ENCODE data around the gene RNF125.

Gene RNF125

GRCh38 chr18:32093523-32093922, 74.9 kb downstream of the RNF125 start:
- Histone ChIP-seq H3K4me2 (ENCODE audit: insufficient read depth, low read length) (peak overlapping the region; percentile 84), H3K27me3 (ENCODE audit: insufficient read depth, low read length, poor library complexity) (no peaks in the 10 kb centered on the region), H3K9ac (ENCODE audit: low read depth, low read length) (peak overlapping the region; percentile 92), H2AFZ (ENCODE audit: low read depth, low read length) (peak overlapping the region; percentile 97), H3K9me3 (ENCODE audit: insufficient read depth, low read length, severe bottlenecking) (no peaks in the 10 kb centered on the region), H3K4me1 (ENCODE audit: insufficient read depth, low read length) (peaks cover 46% of the 10 kb centered on the region), H3K27ac (ENCODE audit: low read length) (peak overlapping the region; percentile 94), H4K20me1 (ENCODE audit: insufficient read depth, low read length) (peaks cover 55% of the 10 kb centered on the region), H3K4me3 (ENCODE audit: low read depth in 1 of 2, low read length in 2 of 2) (peak overlapping the region; percentile 95 to 98), H3K36me3 (ENCODE audit: insufficient read depth, low read length) (peaks cover 48% of the 10 kb centered on the region), H3K79me2 (ENCODE audit: insufficient read depth, low read length) (peaks cover 61% of the 10 kb centered on the region)
- no peak for TF ChIP-seq CTCF (IDR thresholded peaks at IDR 0.05; ENCODE audit: borderline replicate concordance, extremely low read depth, low read length, poor library complexity, severe bottlenecking)
- no peak for TF ChIP-seq EZH2 (IDR thresholded peaks at IDR 0.05; ENCODE audit: borderline replicate concordance, low read depth, low read length, severe bottlenecking)
- DNase-seq, result no peak
- ATAC-seq (ENCODE audit: insufficient read depth, low read depth), result no peak

DNA sequence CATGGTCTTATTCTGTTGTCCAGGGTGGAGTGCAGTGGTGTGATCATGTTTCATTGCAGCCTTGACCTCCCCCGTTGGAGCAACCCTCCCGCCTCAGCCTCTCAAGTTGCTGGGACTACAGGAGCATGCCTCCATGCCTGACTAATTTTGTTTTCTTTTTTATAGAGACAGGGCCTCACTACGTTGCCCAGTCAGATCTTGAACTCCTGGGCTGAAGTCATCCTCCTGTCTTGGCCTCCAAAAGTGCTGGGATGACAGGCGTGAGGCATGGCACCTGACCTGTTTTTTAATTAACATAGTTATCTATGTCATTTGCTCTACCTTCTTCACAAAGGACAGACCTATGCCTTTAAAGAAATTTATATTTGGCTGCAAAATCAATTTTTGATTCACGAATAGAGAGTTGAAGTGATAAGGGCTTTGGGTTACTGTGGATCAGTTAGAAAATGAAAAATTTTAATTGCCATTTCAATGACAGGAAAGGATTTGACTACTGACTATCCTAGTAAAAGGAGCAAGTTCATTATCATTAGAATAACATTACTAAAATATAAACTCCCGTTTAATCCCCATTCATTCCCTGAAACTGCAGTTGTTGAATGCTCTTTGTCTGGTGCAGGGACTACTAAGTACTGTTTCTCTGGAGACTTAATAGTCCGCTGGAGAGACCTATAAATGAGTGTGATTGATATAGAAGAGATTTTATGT, 76.7 kb downstream of the RNF125 start:
- Histone ChIP-seq H3K27ac (ENCODE audit: low read length) (no peak overlapping the region), H3K9ac (ENCODE audit: low read depth, low read length) (peak overlapping the region; percentile 23; the same call in 1 of the 2 replicates), H2AFZ (ENCODE audit: low read depth, low read length) (no peak overlapping the region), H3K79me2 (ENCODE audit: insufficient read depth, low read length) (peaks cover 79% of the 10 kb centered on the region), H3K27me3 (ENCODE audit: insufficient read depth, low read length, poor library complexity) (no peaks in the 10 kb centered on the region), H3K4me2 (ENCODE audit: insufficient read depth, low read length) (peak overlapping the region; percentile 84), H3K36me3 (ENCODE audit: insufficient read depth, low read length) (peaks cover 60% of the 10 kb centered on the region), H3K4me3 (ENCODE audit: low read depth in 1 of 2, low read length in 2 of 2) (peak overlapping the region in 1 of 2 experiments; percentile 31; a peak in 1 of 4 replicates), H3K9me3 (ENCODE audit: insufficient read depth, low read length, severe bottlenecking) (no peaks in the 10 kb centered on the region), H4K20me1 (ENCODE audit: insufficient read depth, low read length) (peaks cover 65% of the 10 kb centered on the region), H3K4me1 (ENCODE audit: insufficient read depth, low read length) (peaks cover 46% of the 10 kb centered on the region)
- ATAC-seq (ENCODE audit: insufficient read depth, low read depth), result no peak
- TF ChIP-seq CTCF (IDR thresholded peaks at IDR 0.05; ENCODE audit: borderline replicate concordance, extremely low read depth, low read length, poor library complexity, severe bottlenecking), result no peak
- no peak for DNase-seq

GRCh38 chr18:32095900-32096229, 77.2 kb downstream of the RNF125 start:
- no peak for DNase-seq
- no peak overlapping the region for H3K9ac ChIP-seq (ENCODE audit: low read depth, low read length)
- H3K4me3 ChIP-seq (ENCODE audit: low read depth in 1 of 2, low read length in 2 of 2), result no peak overlapping the region; a peak in 1 of 4 replicates
- no peak overlapping the region for H2AFZ ChIP-seq (ENCODE audit: low read depth, low read length)
- peaks cover 65% of the 10 kb centered on the region for H3K36me3 ChIP-seq (ENCODE audit: insufficient read depth, low read length)
- no peak overlapping the region for H3K27ac ChIP-seq (ENCODE audit: low read length)
- no peak for ATAC-seq (ENCODE audit: insufficient read depth, low read depth)
- peaks cover 66% of the 10 kb centered on the region for H4K20me1 ChIP-seq (ENCODE audit: insufficient read depth, low read length)
- H3K79me2 ChIP-seq (ENCODE audit: insufficient read depth, low read length), result peaks cover 84% of the 10 kb centered on the region
- no peaks in the 10 kb centered on the region for H3K27me3 ChIP-seq (ENCODE audit: insufficient read depth, low read length, poor library complexity)
- H3K4me1 ChIP-seq (ENCODE audit: insufficient read depth, low read length), result peaks cover 46% of the 10 kb centered on the region
- peak overlapping the region; percentile 84 for H3K4me2 ChIP-seq (ENCODE audit: insufficient read depth, low read length)
- no peak for TF ChIP-seq CTCF (IDR thresholded peaks at IDR 0.05; ENCODE audit: borderline replicate concordance, extremely low read depth, low read length, poor library complexity, severe bottlenecking)
- no peak for TF ChIP-seq EZH2 (IDR thresholded peaks at IDR 0.05; ENCODE audit: borderline replicate concordance, low read depth, low read length, severe bottlenecking)
- H3K9me3 ChIP-seq (ENCODE audit: insufficient read depth, low read length, severe bottlenecking), result no peaks in the 10 kb centered on the region
